CD14-positive monocyte (primary cell): Measurements from ENCODE around the gene COX7A2L. TPM values are rescaled to one million over a fixed set of nuclear protein-coding genes. Genes with fewer than 3 reads are reported as not detected.
A peak's percentile ranks its signal among the peaks of the same experiment; 100 is the strongest.

ENCODE experiments used
- DNase-seq, 3 donors: peaks; one replicate each; pipeline ENCODE4 v3.0.0-alpha.2; 2011 to 2022
- H2AFZ ChIP-seq: 2 replicates; pipeline ENCODE4 v1.6.0; 2012; ENCODE audit warnings: mild to moderate bottlenecking, low read depth, low read length, inconsistent platforms; ENCODE audit not compliant: insufficient read depth, poor library complexity, severe bottlenecking
- H3K27ac ChIP-seq, 2 donors: 1 replicate in 1 of 2; 2 replicates in 1 of 2; pipeline ENCODE4 v1.5.1; 2012 to 2013; ENCODE audit warnings: low read length in 2 of 2, control low read depth in 1 of 2, inconsistent platforms in 1 of 2, low read depth in 1 of 2, mild to moderate bottlenecking in 1 of 2
- H3K27me3 ChIP-seq, 2 donors: one replicate each; pipeline versions ENCODE4 v1.6.0 to v1.6.1; 2011 to 2013; ENCODE audit warnings: low read length in 2 of 2; ENCODE audit not compliant: control insufficient read depth in 2 of 2, insufficient read depth in 2 of 2
- H3K36me3 ChIP-seq, 2 donors: replicated peaks in 1 of 2; 1 replicate in 1 of 2; 2 replicates in 1 of 2; pipeline versions ENCODE4 v1.5.1 to v1.6.1; 2012 to 2013; ENCODE audit warnings: low read length in 2 of 2, control low read depth in 1 of 2, inconsistent platforms in 1 of 2, mild to moderate bottlenecking in 1 of 2; ENCODE audit not compliant: insufficient read depth in 2 of 2, control insufficient read depth in 1 of 2
- H3K4me1 ChIP-seq, 2 donors: 1 replicate in 1 of 2; 2 replicates in 1 of 2; pipeline versions ENCODE4 v1.5.1 to v1.6.1; 2012 to 2013; ENCODE audit warnings: low read length in 2 of 2, control low read depth in 1 of 2, inconsistent platforms in 1 of 2, mild to moderate bottlenecking in 1 of 2, moderate library complexity in 1 of 2; ENCODE audit not compliant: insufficient read depth in 2 of 2, control insufficient read depth in 1 of 2
- H3K4me2 ChIP-seq: replicated peaks from 2 replicates; pipeline ENCODE3; 2012; ENCODE audit warnings: low read length, moderate library complexity, mild to moderate bottlenecking; ENCODE audit not compliant: poor library complexity, severe bottlenecking; ENCODE audit errors: extremely low read depth
- H3K4me3 ChIP-seq, 3 experiments: fragments of 200-600 bp in 1 of 3; sonication (generic) in 1 of 3; replicated peaks in 1 of 3; 1 replicate in 2 of 3; 2 replicates in 1 of 3; pipeline ENCODE4 v1.5.1; 2011 to 2013; ENCODE audit warnings: low read length in 3 of 3, mild to moderate bottlenecking in 3 of 3, control low read depth in 2 of 3, low read depth in 2 of 3, inconsistent platforms in 1 of 3, moderate library complexity in 1 of 3
- H3K79me2 ChIP-seq: 2 replicates; pipeline ENCODE4 v1.6.0; 2012; ENCODE audit warnings: mild to moderate bottlenecking, control low read depth, inconsistent platforms, low read length, moderate library complexity; ENCODE audit not compliant: insufficient read depth
- H3K9ac ChIP-seq: 2 replicates; pipeline ENCODE4 v1.6.0; 2017; ENCODE audit warnings: low read length, mild to moderate bottlenecking; ENCODE audit not compliant: insufficient read depth, poor library complexity, severe bottlenecking
- H3K9me3 ChIP-seq, 2 donors: replicated peaks in 1 of 2; 1 replicate in 1 of 2; 2 replicates in 1 of 2; pipeline versions ENCODE4 v1.5.1 to v1.6.1; 2012 to 2013; ENCODE audit warnings: low read length in 2 of 2, control low read depth in 1 of 2; ENCODE audit not compliant: control insufficient read depth in 1 of 2, insufficient read depth in 1 of 2
- H4K20me1 ChIP-seq: 2 replicates; pipeline ENCODE4 v1.6.0; 2012; ENCODE audit warnings: mild to moderate bottlenecking, low read length, control low read depth, moderate library complexity; ENCODE audit not compliant: insufficient read depth
- H3K27ac Mint-ChIP-seq, 7 donors: one replicate each; pipeline ENCODE4 v1.8.0; 2020; ENCODE audit warnings: mild to moderate bottlenecking in 7 of 7, mixed read lengths in 7 of 7, moderate library complexity in 6 of 7, inconsistent platforms in 2 of 7
- H3K27me3 Mint-ChIP-seq, 3 donors: one replicate each; pipeline ENCODE4 v1.8.0; 2021 to 2022; ENCODE audit warnings: low read depth in 3 of 3, mild to moderate bottlenecking in 3 of 3, mixed read lengths in 3 of 3, moderate library complexity in 3 of 3, inconsistent platforms in 1 of 3
- H3K36me3 Mint-ChIP-seq, 2 donors: one replicate each; pipeline ENCODE4 v1.8.0; 2020; ENCODE audit warnings: mixed read lengths in 2 of 2, inconsistent platforms in 1 of 2, mild to moderate bottlenecking in 1 of 2
- H3K4me1 Mint-ChIP-seq: one replicate; pipeline ENCODE4 v1.8.0; 2020; ENCODE audit warnings: mild to moderate bottlenecking, mixed read lengths
- H3K4me3 Mint-ChIP-seq, 2 donors: one replicate each; pipeline ENCODE4 v1.8.0; 2020; ENCODE audit warnings: mild to moderate bottlenecking in 2 of 2, mixed read lengths in 2 of 2, moderate library complexity in 1 of 2
- H3K9me3 Mint-ChIP-seq, 7 donors: one replicate each; pipeline ENCODE4 v1.8.0; 2020 to 2022; ENCODE audit warnings: mixed read lengths in 7 of 7, mild to moderate bottlenecking in 6 of 7, moderate library complexity in 6 of 7, inconsistent platforms in 2 of 7
- CTCF ChIP-seq: fragments of 200-600 bp; IDR thresholded peaks from one replicate; pipeline ENCODE4 v1.8.0; 2022; ENCODE audit warnings: antibody characterized with exemption, mild to moderate bottlenecking
- WGBS: methylation state at CpG from one replicate; pipeline ENCODE4 v1.1.5; 2013; ENCODE audit warnings: missing lambda C conversion rate; ENCODE audit not compliant: insufficient coverage; 5-methylcytosine and 5-hydroxymethylcytosine counted together
- intact Hi-C, 2 donors: fragments of 100-400 bp; cut with micrococcal nuclease; formaldehyde crosslinking; loops; one replicate each; pipeline versions ENCODE4 v1.15.0 to v1.15.1; 2023
- polyA minus RNA-seq: library from RNA; depleted of rRNA, polyadenylated mRNA; stranded (reverse); fragments of >200 nt; gene quantifications from 2 replicates; pipeline ENCODE4 v1.2.3, GENCODE V29; 2012
- polyA plus RNA-seq, 3 donors: library from polyadenylated mRNA; depleted of rRNA in 1 of 3; unstranded in 2 of 3; stranded (reverse) in 1 of 3; fragments of 300-500 nt in 2 of 3; fragments of >200 nt in 1 of 3; fragmentation: Illumina TruSeq in 2 of 3; gene quantifications; 1 replicate in 2 of 3; 2 replicates in 1 of 3; pipeline ENCODE4 v1.2.3, GENCODE V29; 2012 to 2021
- total RNA-seq, 12 experiments: library from RNA in 1 of 12; stranded (reverse) in 1 of 12; fragments of 120-200 nt in 1 of 12; gene quantifications; one replicate each; pipeline ENCODE4 v1.2.4 and lab custom pipeline; 2013 to 2026; ENCODE audit warnings: mixed read lengths in 6 of 12, inconsistent platforms in 1 of 12

Gene COX7A2L
- 128 TPM for total RNA-seq (2013)
- polyA plus RNA-seq, result 100 to 1,000 TPM in 2 of 3 donors, 10 to 100 TPM in 1; 63.6 to 153 (median 144) TPM
- 35.5 and 57.9 TPM in 2 replicates for polyA minus RNA-seq
- total RNA-seq (lab: John Stamatoyannopoulos, UW), result 14.8 to 86.1 (median 67.1) reads per million in 11 experiments

GRCh38 chr2:42360890-42361727 lies at the start of gene COX7A2L:
TSS of gene COX7A2L (minus strand) at chr2:42361217. CDS start at chr2:42361161, 56 bp downstream.
- H3K27me3 ChIP-seq, result no peaks in the 10 kb centered on the region
- H3K4me1 ChIP-seq, result peaks cover 24 to 31% of the 10 kb centered on the region in 2 donors
- WGBS, result under 1% methylated on average over 53 of the region's 61 CpGs
- peak; percentile 93 to 96 (median 94) for DNase-seq
- peaks cover 32% of the 10 kb centered on the region for H4K20me1 ChIP-seq
- TF ChIP-seq CTCF, result no peak
- H3K4me3 ChIP-seq, result peak within 1 kb of the TSS; percentile 83 to 92 (median 89)
- H3K9me3 ChIP-seq, result no peaks in the 10 kb centered on the region
- peak within 1 kb of the TSS; percentile 85 for H2AFZ ChIP-seq
- Mint-ChIP-seq H3K4me1 (peaks cover 36% of the 10 kb centered on the region), H3K27me3 (peaks cover 3 to 6% (median 4%) of the 10 kb centered on the region in 3 donors), H3K9me3 (peaks cover 0 to 3% (median 0%) of the 10 kb centered on the region in 7 donors), H3K4me3 (peak within 1 kb of the TSS; percentile 90 to 96), H3K36me3 (peaks cover 7% of the 10 kb centered on the region in 2 donors), H3K27ac (peak within 1 kb of the TSS; percentile 97 to 99 (median 98))
- H3K79me2 ChIP-seq, result peaks cover 49% of the 10 kb centered on the region
- peak within 1 kb of the TSS; percentile 88 to 97 for H3K27ac ChIP-seq
- H3K4me2 ChIP-seq, result peak within 1 kb of the TSS; percentile 90
- peaks cover 0 to 4% of the 10 kb centered on the region in 2 donors for H3K36me3 ChIP-seq
- H3K9ac ChIP-seq, result peak within 1 kb of the TSS; percentile 92
- intact Hi-C loops, result no loop called here

DNA sequence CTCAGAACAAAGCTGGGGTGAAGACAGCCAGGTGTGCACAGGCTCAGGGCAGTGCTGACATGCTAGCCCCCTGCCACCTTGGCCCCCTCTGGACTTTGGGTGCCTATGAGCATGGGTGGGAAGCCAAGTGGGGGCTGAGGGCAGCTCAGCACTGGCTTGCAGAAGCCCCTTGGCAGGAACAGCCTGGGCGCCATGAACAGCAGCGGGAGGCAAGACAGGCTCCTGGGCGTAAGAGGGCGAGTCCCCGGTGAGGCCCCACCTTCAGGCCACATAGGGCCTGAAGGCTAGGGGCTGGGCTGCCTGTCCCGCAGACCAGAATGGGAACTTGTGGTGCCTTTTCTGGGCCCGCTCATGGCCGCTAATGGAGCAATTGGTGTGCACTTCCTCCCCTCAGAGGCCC lies 47.0 kb upstream of the COX7A2L start:
- Histone ChIP-seq H3K27ac (no peak overlapping the region), H3K4me3 (no peak overlapping the region), H2AFZ (no peak overlapping the region), H4K20me1 (no peaks in the 10 kb centered on the region), H3K4me1 (no peaks in the 10 kb centered on the region), H3K4me2 (no peak overlapping the region), H3K9ac (no peak overlapping the region), H3K36me3 (no peaks in the 10 kb centered on the region), H3K9me3 (peaks cover 0 to 23% of the 10 kb centered on the region in 2 donors), H3K27me3 (no peaks in the 10 kb centered on the region), H3K79me2 (no peaks in the 10 kb centered on the region)
- no peak overlapping the region for H3K4me3 Mint-ChIP-seq
- peaks cover 5 to 7% (median 7%) of the 10 kb centered on the region in 3 donors for H3K27me3 Mint-ChIP-seq
- no peak for TF ChIP-seq CTCF
- intact Hi-C loops, result no loop called here
- peaks cover 0 to 14% (median 11%) of the 10 kb centered on the region in 7 donors for H3K9me3 Mint-ChIP-seq
- WGBS, result 94% methylated on average over 8 of the region's 8 CpGs
- DNase-seq, result no peak
- no peaks in the 10 kb centered on the region for H3K36me3 Mint-ChIP-seq
- H3K4me1 Mint-ChIP-seq, result no peaks in the 10 kb centered on the region
- H3K27ac Mint-ChIP-seq, result no peak overlapping the region
